Kidney glomerular epithelial cell (primary cell): ENCODE results near the gene ARL16.

Source experiments
- DNase-seq: peaks from one replicate; lab custom pipeline; 2025; lab: John Stamatoyannopoulos, UW

The ARL16 gene

DNA sequence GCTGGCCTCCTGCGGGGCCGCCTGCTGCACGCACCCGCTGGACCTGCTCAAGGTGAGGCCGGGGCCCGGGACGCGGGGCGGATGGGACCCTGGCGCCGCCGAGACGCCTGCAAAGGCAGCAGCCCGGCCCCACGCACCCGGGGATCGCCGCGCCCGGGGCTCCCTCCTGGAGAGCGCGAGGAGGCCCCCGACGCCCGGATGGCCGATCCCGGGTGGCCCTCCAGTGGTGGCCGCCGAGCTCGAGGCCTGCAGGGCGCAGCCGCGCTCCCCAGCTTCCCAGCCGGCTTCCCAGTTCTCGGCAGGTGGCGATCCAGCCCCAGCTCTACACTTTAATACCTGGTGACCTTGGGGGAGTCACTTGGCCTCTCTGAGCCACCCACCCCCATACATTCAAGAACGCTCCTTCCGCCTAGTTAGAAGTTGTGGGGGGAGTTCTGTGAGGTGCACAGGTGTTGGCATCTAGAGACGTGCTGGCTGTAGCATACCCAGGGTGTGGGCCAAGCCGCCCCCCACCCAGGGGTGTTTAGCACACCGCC, 28.9 kb upstream of the ARL16 start:
- peak; percentile 11 for DNase-seq

DNA sequence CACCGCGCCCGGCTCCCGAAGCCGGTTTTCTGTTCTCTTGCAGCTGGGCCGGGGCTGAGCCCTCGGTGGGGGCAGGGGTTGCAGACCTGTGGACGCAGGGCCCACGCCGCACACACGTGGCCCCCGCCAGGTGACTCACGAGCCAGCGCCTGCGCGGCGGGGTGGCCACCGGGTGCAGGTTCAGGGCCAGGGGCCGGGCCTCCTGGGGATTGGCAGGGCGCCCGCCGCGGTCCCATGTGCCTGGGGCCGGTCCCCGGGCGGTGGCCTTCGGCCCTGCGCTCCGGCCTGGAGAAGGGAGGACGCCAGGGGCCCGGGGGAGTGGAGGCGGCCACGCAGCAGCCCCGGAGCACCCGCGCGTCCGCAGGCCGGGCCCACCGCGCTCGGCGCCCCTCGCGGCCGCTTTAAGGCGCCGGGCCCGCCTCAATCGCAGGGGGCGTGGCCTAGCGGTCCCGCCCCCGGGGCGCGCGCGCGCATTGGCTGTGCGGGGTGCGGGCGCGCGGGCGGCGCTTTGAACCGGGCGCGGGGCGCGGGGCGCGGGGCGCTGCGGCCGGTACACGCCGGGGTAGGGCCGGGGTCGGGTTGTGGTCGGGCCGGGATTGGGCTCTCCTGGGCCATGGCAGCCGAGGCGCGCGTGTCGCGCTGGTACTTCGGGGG, 28.3 kb upstream of the ARL16 start, which contains the start of gene SLC25A10:
TSS of gene SLC25A10 (plus strand) at position 471 of the 654 bp plus-strand sequence. CDS start at position 614, 143 bp downstream.
- peak; percentile 57 for DNase-seq

DNA sequence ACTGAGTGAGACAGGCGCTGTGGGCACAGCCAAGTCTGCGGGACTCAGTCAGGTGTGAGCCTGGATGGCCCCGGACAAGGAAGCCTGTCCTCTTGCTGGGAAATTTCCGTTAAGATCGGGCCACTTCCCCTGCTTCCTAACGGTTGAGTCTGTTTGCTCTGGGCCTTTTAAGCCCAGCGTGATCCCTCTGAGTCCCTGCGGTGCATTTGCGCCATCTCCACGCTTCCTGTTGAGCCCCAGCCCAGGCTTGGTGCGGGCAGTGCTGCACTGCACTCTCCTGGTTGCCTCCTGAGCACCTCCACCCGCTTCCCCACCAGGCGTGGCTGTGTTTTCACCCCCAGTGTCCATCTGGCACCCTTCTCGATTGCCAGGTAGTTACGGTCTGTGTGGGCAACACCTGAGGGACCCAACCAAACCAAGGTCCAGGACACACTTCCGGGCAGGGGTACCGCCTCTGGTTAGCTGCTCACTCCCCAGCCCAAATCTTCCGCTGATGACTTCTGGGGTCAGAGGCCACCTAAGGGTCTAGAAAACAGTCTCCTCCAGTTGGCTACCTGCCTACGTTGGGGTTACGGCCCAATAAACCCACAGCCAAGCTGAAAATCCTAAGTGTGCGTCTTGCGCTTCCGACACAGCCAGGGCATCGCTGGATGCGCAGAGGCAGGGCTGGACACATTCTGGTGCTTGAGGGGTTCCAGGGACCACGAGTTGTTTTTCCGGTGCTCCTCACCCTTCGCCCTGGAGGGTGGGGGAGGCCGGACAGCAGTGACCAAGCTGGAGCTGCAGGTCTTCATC, 27.1 kb upstream of the ARL16 start:
- DNase-seq = no peak

DNA sequence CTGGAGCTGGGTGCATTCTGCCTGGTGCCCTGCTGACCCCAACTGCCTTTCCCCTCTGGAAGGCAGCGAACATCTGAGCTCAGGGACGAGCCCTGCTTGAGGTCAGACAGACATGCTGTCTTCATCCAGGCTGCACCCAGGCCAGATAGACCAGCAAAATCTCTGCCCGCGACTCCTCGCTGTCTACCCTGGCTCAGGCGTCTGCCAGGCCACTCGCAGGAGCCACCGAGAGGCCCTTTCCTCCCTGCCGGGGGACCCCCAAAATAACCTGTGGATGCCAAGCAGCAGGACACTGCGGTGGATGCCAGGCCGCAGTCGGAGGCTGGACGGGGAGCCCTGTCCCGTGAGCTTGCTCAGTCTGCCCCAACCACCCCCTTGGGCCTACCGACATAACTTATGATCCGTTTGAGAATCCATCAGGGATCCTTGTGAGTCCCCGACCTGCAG, 25.2 kb upstream of the ARL16 start:
- no peak for DNase-seq

DNA sequence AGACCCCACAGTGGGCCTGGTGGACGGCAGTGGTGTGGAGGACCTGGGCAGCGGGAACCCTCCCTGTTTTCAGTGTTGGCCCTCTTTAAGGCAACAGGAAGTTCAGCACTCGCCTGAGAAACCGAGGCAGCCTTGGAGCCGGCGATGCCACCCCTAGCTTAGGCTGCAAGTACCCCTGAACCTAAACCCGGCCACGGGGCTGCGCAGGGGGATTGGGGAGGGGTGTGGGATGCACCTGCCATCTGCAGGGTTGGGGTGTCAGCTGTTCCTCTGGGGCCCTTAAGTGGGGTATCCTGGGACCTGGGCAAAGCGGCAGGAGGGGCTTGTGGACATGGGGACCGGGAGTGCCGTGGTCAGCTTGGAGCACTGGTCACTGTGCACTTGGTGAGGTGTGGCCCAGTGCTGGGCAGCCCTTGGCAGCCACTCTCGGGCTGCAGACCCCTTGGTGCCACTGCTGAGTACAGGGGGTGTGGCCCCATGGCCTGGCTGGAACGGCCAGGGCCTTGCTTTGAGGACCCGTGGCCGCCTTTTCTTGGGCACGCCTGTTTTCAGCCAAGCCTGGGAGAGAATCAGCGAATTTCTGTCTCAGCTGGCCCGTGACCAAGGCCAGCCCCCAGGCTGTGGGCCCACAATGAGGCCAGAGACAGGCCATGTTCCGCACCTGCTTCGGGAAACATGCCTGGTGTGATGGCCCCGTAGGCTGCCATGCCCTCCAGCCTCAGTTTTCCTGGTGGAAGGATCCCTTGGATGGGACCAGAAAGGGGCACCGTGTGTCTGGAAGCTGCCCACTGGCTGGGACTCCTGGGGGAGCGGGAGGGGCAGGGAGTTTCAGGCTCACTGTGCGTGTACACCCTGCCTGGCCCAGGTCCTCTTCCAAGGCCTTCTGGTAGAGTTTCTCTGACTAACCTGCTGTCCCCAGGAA, 24.4 kb upstream of the ARL16 start:
- no peak for DNase-seq

DNA sequence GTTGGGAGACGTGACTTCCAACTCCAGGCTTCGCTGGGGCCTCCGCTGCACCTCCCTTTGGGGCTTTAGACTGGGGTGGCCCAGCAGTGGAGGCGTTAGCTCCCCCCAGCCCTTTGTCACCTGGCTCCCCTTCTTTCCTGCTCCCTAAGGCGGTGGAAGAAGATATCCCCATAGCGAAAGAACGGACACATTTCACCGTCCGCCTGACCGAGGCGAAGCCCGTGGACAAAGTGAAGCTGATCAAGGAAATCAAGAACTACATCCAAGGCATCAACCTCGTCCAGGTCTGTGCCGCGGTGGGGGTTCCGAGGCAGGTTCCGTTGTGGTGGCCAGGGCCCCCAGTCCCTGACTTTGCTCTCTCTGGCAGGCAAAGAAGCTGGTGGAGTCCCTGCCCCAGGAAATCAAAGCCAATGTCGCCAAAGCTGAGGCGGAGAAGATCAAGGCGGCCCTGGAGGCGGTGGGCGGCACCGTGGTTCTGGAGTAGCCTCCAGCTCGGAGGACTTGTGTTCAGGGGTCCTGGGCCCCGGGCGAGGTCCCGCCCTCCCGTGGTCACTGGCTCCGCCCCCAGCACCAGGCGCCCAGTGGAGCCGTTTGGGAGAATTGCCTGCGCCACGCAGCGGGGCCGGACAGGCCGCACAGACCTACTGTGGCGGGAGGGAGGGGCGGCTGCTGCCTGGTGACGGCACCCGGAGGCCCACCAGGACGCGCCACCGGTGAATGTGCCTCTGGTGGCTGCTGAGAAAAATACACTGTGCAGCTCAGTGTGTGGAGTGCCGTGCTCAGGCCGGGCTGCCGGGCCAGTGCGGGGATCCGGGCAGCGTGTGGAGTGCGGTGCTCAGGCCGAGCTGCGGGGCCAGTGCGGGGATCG, 23.4 kb upstream of the ARL16 start:
- DNase-seq = no peak

DNA sequence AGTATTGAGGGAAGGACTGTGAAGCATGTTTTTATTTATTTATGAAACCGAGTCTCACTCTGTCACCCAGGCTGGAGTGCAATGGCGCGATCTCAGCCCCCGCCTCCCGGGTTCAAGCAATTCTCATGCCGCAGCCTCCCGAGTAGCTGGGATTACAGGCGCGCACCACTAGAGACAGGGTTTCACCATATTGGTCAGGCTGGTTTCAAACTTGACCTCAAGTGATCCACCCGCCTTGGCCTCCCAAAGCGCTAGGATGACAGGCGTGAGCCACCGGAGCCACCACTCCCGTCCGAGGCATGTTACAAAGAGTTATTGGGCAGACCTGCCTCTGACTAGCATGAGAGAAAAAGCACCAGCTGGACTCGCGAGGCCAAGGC, 22.6 kb upstream of the ARL16 start:
- no peak for DNase-seq

DNA sequence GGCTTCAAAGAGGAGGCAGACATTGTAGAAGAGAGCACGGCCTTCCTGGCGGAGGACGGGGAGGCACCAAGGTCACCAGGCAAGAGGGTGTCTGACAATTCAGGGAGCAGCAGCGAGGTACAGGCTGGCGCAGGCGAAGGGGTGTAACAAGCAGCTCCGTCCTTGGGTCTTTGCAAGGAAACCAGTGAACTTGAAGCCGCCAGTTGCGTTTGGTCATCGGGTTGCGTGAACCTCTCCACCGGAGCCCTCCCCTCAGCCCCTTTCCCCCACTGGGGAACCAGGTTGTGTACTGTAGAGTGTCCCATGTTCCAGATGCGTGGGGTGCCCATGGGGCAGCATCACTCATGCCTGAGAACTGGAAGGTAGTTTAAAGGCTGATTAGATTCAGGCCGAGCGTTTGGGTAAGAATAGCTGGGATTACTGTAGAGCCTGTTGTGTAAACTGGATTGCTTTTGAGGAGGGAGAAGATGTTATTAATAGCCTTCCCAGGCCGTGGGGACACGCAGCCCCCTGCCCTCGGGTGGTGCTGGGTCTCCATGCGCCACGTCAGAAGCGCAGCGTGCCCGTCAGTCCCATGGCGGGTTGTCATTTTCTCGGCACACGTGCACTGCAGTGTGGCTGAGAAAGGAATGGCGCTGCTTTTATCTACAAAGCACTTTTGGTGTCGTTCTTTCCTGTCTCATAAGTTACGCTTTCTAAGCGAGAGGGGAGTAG, 22.1 kb upstream of the ARL16 start:
- DNase-seq = no peak

DNA sequence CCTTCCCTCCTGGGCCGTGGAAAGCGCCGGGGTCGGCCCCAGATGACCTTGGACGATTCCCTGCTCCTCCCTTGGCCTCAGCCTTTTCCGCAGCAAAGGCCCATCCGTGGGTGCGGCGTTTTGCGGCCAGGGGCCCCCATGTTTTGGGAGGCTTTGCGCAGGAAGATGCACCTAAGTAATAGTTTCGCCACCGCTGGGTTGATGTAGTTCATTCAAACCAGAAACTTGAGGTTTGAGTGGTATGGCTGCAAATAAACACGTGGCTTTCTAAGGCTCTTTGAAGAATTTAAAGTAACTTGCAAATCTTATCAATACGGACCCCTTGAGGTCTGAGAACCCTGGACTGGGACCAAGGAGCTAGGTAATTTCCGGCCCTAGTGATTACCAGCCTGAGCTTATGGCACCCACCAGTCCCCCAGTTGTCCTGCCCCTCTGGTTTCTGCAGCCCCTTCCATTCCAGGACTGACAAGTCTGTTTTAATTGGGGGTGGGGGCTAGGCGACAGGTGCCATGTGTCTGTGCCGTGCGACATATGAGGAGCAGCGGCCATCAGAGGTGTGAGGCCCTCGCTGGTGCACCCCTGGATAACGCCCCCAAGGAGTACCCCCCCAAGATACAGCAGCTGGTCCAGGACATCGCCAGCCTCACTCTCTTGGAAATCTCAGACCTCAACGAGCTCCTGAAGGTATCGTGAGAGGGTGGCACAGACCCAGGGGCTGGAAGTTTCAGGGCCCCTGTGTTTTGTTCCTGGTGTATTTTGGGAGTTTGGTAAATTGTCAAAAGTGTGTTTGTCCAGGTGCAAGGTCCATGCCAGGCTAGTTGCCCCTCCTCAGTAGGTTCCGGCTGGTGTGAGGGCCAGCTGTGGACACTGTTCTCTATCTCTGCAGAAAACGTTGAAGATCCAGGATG, 20.4 kb upstream of the ARL16 start:
- DNase-seq = no peak

DNA sequence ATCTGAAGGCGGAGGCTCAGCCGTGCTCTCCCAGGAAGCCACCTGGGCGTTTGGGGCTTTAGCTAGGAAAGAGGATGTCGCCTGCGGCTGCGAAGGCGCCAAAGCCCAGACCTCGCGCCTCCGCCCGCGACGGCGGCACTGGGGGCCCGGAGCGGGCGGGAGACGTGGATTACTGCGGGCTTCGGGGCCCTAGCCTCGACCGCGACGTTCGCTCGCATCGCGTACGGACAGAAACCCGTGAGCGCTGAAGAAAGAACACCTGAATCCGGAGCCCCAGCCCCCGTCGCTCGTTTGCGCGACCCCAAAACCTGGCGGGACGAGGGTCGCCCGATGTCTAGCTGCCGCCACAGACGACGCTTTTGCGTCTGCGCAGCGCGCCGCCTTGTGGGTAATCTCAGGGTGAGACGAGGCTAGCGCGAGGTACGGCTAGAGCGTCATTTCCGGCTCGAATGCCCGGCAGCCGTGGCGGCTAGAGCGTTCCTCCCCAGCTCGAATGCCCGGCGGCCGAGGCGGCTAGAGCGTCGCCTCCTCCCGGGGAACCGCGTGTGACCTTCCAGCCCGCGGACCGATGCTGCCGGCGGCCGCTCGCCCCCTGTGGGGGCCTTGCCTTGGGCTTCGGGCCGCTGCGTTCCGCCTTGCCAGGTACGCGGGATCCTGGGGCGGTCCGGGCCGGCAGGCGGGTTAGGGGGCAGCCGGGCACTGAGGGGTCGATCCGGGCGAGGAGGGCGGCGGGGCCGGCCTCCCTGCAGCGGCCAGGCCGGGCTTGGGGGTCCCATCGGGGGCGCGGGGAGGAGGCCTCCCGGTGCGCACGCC, 19.5 kb upstream of the ARL16 start, which contains the start of gene MRPL12:
TSS of gene MRPL12 (plus strand) at position 434 of the 813 bp plus-strand sequence. CDS start at position 569, 135 bp downstream.
- DNase-seq = peak; percentile 85

DNA sequence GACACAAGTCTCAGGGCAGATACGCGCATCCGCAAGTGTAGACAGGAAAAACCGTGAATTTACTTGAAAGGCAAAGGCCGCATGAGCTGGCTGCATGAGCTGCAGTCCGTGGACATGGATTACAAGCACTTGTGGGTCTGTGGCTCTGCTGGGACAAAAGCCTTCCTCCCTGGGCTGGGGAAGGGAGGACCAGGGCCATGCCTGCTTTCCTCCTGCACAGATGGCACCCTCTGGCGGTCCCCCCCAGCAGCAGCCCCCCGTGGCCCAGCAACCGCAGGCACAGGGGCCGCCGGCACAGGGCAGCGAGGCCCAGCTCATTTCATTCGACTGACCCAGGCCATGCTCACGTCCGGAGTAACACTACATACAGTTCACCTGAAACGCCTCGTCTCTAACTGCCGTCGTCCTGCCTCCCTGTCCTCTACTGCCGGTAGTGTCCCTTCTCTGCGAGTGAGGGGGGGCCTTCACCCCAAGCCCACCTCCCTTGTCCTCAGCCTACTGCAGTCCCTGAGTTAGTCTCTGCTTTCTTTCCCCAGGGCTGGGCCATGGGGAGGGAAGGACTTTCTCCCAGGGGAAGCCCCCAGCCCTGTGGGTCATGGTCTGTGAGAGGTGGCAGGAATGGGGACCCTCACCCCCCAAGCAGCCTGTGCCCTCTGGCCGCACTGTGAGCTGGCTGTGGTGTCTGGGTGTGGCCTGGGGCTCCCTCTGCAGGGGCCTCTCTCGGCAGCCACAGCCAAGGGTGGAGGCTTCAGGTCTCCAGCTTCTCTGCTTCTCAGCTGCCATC, 17.9 kb upstream of the ARL16 start:
- no peak for DNase-seq

DNA sequence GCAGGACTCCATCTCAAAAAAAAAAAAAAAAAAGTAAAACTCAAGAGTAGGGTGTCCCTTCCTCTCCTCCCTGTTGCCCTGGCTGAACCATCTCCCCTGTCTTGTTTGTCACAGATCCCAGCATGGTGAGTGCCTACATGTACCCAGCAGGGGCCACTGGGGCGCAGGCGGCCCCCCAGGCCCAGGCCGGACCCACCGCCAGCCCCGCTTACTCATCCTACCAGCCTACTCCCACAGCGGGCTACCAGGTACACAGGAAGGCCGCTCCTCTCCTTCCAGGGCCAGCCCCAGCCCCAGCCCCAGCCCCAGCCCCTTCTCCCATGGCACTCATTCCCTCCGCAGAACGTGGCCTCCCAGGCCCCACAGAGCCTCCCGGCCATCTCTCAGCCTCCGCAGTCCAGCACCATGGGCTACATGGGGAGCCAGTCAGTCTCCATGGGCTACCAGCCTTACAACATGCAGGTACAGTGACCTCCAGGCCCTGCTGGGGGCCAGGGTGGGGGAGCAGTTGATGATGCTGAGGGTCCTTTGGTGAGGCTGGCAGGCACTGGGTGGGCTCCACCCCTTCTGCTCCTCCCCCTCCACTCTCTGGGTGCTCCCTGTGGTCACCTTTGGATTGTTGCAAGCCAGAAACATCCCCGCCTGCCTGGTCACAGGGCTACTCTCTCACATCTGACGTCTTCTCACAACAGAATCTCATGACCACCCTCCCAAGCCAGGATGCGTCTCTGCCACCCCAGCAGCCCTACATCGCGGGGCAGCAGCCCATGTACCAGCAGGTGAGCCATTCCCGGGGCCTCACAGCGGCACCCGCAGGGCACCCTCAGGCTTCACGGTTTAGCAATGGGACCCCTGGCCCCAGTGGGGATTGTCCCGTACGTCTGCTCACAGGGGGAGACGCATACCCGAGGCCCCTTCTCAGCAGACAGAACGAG, 17.0 kb upstream of the ARL16 start:
- DNase-seq = no peak

DNA sequence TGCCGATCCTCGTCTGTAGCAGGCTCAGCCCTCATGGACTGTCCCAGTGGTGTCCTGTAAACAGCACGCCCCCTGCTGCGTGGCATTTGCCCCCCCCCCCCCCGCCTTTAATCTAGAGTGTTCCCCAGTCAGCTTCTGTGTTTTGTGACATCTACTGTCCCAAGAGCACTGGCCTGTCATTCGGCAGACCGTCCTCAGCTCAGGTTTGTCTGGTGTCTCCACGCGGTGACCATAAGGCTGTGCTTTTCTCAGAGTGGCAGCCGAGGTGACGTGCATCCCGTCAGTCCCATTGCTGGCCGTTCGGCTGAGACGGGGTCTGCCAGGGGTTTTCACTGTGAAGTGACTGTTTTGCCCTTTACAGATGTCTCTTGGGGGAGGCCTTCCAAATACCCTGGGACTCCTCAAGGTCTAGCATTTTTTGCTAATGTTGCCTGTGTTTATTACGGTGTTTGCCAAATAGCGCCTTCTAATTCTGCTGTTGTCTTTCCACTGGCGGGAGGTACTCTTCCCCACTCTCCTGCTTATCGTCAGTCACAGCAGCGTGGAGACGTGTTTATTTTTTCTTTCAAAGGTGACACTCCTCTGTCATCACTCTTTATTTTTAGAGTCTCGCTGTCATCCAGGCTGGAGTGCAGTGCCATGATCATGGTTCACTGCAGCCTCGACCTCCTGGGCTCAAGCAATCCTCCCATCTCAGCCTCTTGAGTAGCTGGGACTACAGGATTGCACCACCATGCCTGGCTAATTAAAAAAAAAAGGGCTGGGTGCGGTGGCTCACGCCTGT, 13.9 kb upstream of the ARL16 start:
- DNase-seq = no peak

DNA sequence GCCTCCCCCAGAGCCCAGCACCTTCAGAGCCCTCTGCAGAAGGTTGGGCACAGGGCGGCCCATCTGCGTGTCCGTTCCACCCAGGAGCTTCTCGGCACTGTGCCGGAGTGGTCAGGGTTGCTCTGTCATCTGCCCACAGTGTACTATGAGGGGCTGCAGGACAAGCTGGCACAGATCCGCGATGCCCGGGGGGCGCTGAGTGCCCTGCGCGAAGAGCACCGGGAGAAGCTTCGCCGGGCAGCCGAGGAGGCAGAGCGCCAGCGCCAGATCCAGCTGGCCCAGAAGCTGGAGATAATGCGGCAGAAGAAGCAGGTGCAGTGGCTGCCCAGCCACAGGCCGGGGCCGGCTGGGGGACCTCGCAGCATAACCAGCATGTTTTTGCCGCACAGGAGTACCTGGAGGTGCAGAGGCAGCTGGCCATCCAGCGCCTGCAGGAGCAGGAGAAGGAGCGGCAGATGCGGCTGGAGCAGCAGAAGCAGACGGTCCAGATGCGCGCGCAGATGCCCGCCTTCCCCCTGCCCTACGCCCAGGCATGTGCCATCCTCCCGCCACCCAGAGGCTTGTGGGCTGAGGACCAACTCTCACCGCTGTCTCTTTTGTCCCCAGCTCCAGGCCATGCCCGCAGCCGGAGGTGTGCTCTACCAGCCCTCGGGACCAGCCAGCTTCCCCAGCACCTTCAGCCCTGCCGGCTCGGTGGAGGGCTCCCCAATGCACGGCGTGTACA, 12.8 kb upstream of the ARL16 start:
- no peak for DNase-seq

DNA sequence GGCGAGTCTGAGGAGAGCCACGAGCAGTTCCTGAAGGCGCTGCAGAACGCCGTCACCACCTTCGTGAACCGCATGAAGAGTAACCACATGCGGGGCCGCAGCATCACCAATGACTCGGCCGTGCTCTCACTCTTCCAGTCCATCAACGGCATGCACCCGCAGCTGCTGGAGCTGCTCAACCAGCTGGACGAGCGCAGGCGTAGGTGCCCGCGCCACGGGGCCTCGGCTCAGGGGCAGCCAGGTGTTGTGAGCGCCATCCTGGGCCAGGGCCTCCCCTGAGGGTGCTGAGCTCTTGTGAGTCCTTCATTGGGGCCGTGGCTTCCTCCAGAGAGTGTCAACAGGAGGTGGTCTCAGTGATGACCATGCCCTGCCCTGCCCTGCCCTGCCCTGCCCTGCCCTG, 12.2 kb upstream of the ARL16 start:
- no peak for DNase-seq
